IPS-20b (cell line): ENCODE measurements around the gene TOP2B.

Source experiments
- H3K27ac ChIP-seq: one replicate; pipeline ENCODE4 v1.5.1; 2013; ENCODE audit warnings: low read length
- H3K27me3 ChIP-seq: 2 replicates; pipeline ENCODE4 v1.6.1; 2013; ENCODE audit warnings: mild to moderate bottlenecking, low read length, inconsistent platforms; ENCODE audit not compliant: insufficient read depth
- H3K36me3 ChIP-seq: 2 replicates; pipeline ENCODE4 v1.6.1; 2013; ENCODE audit warnings: low read depth, mild to moderate bottlenecking, inconsistent platforms, low read length, moderate library complexity; ENCODE audit not compliant: insufficient read depth
- H3K4me1 ChIP-seq: 2 replicates; pipeline ENCODE4 v1.6.1; 2013; ENCODE audit warnings: mild to moderate bottlenecking, control low read depth, inconsistent platforms, low read length, moderate library complexity; ENCODE audit not compliant: insufficient read depth
- H3K4me3 ChIP-seq: 2 replicates; pipeline ENCODE4 v1.5.1; 2013; ENCODE audit warnings: mild to moderate bottlenecking, low read length, inconsistent platforms
- H3K9ac ChIP-seq: 2 replicates; pipeline ENCODE4 v1.6.1; 2013; ENCODE audit warnings: low read depth, mild to moderate bottlenecking, inconsistent platforms, low read length, moderate library complexity
- H3K9me3 ChIP-seq: 2 replicates; pipeline ENCODE4 v1.6.1; 2013; ENCODE audit warnings: mild to moderate bottlenecking, low read depth, low read length, inconsistent platforms; ENCODE audit not compliant: insufficient read depth

TOP2B gene

GRCh38 chr3:25566358-25566920, 98.3 kb downstream of the TOP2B start:
- Histone ChIP-seq H3K4me3 (no peak overlapping the region), H3K9me3 (no peaks in the 10 kb centered on the region), H3K27me3 (no peaks in the 10 kb centered on the region), H3K36me3 (no peaks in the 10 kb centered on the region), H3K9ac (no peak overlapping the region), H3K27ac (no peak overlapping the region), H3K4me1 (no peaks in the 10 kb centered on the region)

GRCh38 chr3:25565807-25566206, 98.9 kb downstream of the TOP2B start:
- no peak overlapping the region for H3K27ac ChIP-seq
- no peak overlapping the region for H3K9ac ChIP-seq
- H3K27me3 ChIP-seq = no peaks in the 10 kb centered on the region
- H3K9me3 ChIP-seq = no peaks in the 10 kb centered on the region
- H3K4me3 ChIP-seq = no peak overlapping the region
- no peaks in the 10 kb centered on the region for H3K36me3 ChIP-seq
- H3K4me1 ChIP-seq = no peaks in the 10 kb centered on the region

- Histone ChIP-seq H3K4me1 (no peaks in the 10 kb centered on the region), H3K4me3 (no peak overlapping the region), H3K9ac (no peak overlapping the region), H3K9me3 (no peaks in the 10 kb centered on the region), H3K27ac (no peak overlapping the region), H3K36me3 (no peaks in the 10 kb centered on the region), H3K27me3 (no peaks in the 10 kb centered on the region)
Observed at GRCh38 chr3:25564075-25564474, 100.6 kb downstream of the TOP2B start.

- H3K27me3 ChIP-seq = no peaks in the 10 kb centered on the region
- H3K4me3 ChIP-seq = no peak overlapping the region
- H3K9me3 ChIP-seq = no peaks in the 10 kb centered on the region
- no peak overlapping the region for H3K27ac ChIP-seq
- no peaks in the 10 kb centered on the region for H3K4me1 ChIP-seq
- no peaks in the 10 kb centered on the region for H3K36me3 ChIP-seq
- H3K9ac ChIP-seq = no peak overlapping the region
Observed at GRCh38 chr3:25563601-25564000, 101.1 kb downstream of the TOP2B start.

- H3K27ac ChIP-seq = no peak overlapping the region
- no peaks in the 10 kb centered on the region for H3K4me1 ChIP-seq
- H3K4me3 ChIP-seq = no peak overlapping the region
- no peaks in the 10 kb centered on the region for H3K9me3 ChIP-seq
- H3K9ac ChIP-seq = no peak overlapping the region
- no peaks in the 10 kb centered on the region for H3K27me3 ChIP-seq
- H3K36me3 ChIP-seq = no peaks in the 10 kb centered on the region
Observed at GRCh38 chr3:25558796-25559195, 105.9 kb downstream of the TOP2B start.

DNA sequence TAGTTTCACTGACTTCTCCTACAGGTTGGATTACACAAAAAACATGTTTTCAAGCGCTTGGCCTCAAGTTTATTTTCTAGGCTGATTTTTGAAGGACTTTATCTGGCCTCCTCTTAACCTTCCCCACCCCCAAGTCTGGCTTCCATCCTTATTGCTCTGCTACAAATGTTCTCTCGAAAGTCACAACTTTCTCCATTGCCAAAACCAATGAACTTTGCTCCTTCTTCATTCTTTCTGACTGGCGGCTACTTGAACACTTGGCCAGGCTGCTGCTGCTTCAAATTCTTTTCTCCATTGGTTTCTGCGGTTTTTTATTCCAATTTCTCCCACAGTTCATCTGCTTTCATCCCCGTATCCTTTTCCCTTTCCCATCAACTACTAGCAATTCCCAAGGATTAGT, 106.6 kb downstream of the TOP2B start:
- H3K9ac ChIP-seq = no peak overlapping the region
- no peaks in the 10 kb centered on the region for H3K4me1 ChIP-seq
- no peak overlapping the region for H3K27ac ChIP-seq
- no peaks in the 10 kb centered on the region for H3K9me3 ChIP-seq
- no peaks in the 10 kb centered on the region for H3K36me3 ChIP-seq
- H3K4me3 ChIP-seq = no peak overlapping the region
- no peaks in the 10 kb centered on the region for H3K27me3 ChIP-seq

GRCh38 chr3:25557694-25558093, 107.0 kb downstream of the TOP2B start:
- no peaks in the 10 kb centered on the region for H3K27me3 ChIP-seq
- no peaks in the 10 kb centered on the region for H3K9me3 ChIP-seq
- H3K36me3 ChIP-seq = no peaks in the 10 kb centered on the region
- no peaks in the 10 kb centered on the region for H3K4me1 ChIP-seq
- H3K27ac ChIP-seq = no peak overlapping the region
- no peak overlapping the region for H3K4me3 ChIP-seq
- no peak overlapping the region for H3K9ac ChIP-seq

- H3K27ac ChIP-seq = no peak overlapping the region
- H3K36me3 ChIP-seq = no peaks in the 10 kb centered on the region
- no peaks in the 10 kb centered on the region for H3K27me3 ChIP-seq
- H3K4me1 ChIP-seq = no peaks in the 10 kb centered on the region
- no peak overlapping the region for H3K4me3 ChIP-seq
- H3K9me3 ChIP-seq = no peaks in the 10 kb centered on the region
- H3K9ac ChIP-seq = no peak overlapping the region
Observed at GRCh38 chr3:25556447-25556846, 108.3 kb downstream of the TOP2B start.

DNA sequence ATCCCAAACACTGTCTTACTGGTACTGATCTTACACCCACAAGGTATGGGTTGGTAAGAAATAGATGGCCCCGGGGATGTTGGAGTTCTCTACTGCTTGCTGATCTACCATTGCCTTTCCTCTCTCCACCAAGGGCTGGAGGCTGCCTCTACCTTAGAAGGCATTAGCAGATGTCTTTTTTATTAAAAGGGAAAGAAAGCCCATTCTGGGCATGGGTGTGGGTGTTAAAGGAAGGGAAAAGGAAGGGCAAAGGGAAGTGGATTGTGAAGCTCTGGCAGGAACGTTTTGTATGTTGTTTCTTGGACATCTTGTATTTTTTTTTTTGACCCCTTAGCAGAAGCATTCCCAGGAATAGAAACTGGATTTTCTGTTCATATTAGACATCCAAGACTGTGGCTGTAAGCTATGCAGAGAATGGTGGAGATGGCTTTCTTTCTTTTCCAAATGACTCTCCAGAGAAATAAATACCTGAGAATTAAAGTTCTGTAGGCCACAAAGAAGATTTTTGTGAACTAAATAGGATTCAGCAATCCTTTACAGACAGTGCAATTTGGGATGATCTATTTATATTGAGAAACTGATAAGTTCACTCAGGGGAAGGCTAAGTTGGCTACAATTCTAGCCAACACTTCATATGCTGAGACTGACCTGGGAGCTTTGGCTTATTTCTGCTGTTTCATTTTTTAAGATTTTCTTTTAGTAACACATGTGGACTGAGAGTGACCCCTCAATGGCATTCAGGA, 108.8 kb downstream of the TOP2B start:
- H3K9me3 ChIP-seq = no peaks in the 10 kb centered on the region
- no peaks in the 10 kb centered on the region for H3K27me3 ChIP-seq
- no peak overlapping the region for H3K4me3 ChIP-seq
- no peaks in the 10 kb centered on the region for H3K4me1 ChIP-seq
- H3K36me3 ChIP-seq = no peaks in the 10 kb centered on the region
- H3K9ac ChIP-seq = no peak overlapping the region
- H3K27ac ChIP-seq = no peak overlapping the region

DNA sequence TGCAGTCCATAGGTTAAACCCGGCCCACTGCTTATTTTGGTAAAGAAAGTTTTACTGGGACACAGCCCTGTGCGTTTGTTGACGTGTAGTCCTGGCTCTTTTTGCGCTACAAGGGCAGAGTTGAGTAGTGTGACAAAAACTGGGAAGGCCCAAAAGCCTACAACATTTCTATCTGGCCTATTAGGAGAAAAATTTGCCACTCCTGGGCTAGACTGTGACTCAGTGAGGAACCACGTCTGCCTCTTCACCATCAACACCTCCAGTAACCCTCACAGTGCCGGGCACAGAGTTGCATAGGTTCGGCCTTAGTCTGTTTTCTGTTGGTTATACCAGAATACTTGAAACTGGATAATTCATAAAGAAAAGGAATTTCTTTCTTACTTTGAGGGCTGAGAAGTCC, 110.3 kb downstream of the TOP2B start:
- H3K4me1 ChIP-seq = no peaks in the 10 kb centered on the region
- no peak overlapping the region for H3K4me3 ChIP-seq
- H3K27ac ChIP-seq = no peak overlapping the region
- no peaks in the 10 kb centered on the region for H3K9me3 ChIP-seq
- H3K9ac ChIP-seq = no peak overlapping the region
- H3K36me3 ChIP-seq = no peaks in the 10 kb centered on the region
- H3K27me3 ChIP-seq = no peaks in the 10 kb centered on the region

GRCh38 chr3:25552251-25552650, 112.5 kb downstream of the TOP2B start:
- H3K4me3 ChIP-seq = no peak overlapping the region
- H3K9ac ChIP-seq = no peak overlapping the region
- H3K9me3 ChIP-seq = no peaks in the 10 kb centered on the region
- H3K27me3 ChIP-seq = no peaks in the 10 kb centered on the region
- no peaks in the 10 kb centered on the region for H3K36me3 ChIP-seq
- no peaks in the 10 kb centered on the region for H3K4me1 ChIP-seq
- H3K27ac ChIP-seq = no peak overlapping the region

- H3K4me3 ChIP-seq = no peak overlapping the region
- H3K9ac ChIP-seq = no peak overlapping the region
- no peaks in the 10 kb centered on the region for H3K4me1 ChIP-seq
- no peak overlapping the region for H3K27ac ChIP-seq
- no peaks in the 10 kb centered on the region for H3K27me3 ChIP-seq
- H3K36me3 ChIP-seq = no peaks in the 10 kb centered on the region
- H3K9me3 ChIP-seq = no peaks in the 10 kb centered on the region
Observed at GRCh38 chr3:25548836-25549235, 115.9 kb downstream of the TOP2B start.
